Suprapubic skin (tissue), 3 donors: ENCODE data around the gene CDH26.

Experiments used
- CTCF ChIP-seq, 2 donors: fragments of 200-600 bp in 1 of 2; fragments of 450-650 bp in 1 of 2; sonication (generic) in 1 of 2; IDR thresholded peaks; one replicate each; pipeline ENCODE4 v1.5.1; 2016 to 2019; ENCODE audit warnings: antibody characterized with exemption in 2 of 2, mild to moderate bottlenecking in 1 of 2, moderate library complexity in 1 of 2
- POLR2A ChIP-seq, 2 donors: fragments of 450-650 bp; IDR thresholded peaks; one replicate each; pipeline ENCODE4 v1.6.1; 2017; ENCODE audit warnings: antibody characterized with exemption in 2 of 2, mild to moderate bottlenecking in 2 of 2, moderate library complexity in 2 of 2

DNA sequence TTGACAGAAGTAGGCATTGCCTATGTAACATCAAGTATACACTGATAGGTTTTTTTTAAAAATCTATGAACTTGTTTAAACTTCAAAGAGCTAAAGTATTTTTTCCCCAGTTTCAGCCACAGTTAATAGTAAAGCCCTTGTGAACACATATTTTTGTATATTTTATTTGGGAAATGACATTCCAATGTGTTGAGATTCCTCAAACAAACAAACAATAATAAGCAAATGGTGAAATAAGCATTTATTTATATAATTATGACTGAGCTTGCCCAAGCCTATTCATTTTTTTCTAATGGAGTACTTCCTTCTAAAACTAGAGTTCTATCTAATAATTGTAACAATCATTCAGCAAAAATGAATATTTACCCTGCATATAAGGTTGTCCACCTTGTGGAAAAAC lies 37.3 kb upstream of the CDH26 start:
- TF ChIP-seq POLR2A (IDR thresholded peaks at IDR 0.05) (no peak), CTCF (IDR thresholded peaks at IDR 0.05) (no peak)
